M059J (cell line): ENCODE measurements around the gene GPX4. TPM values are rescaled to one million over a fixed set of nuclear protein-coding genes. Genes with fewer than 3 reads are reported as not detected.

Experiments
- DNase-seq: peaks from one replicate; pipeline ENCODE4 v3.0.0-alpha.2; 2012; ENCODE audit warnings: low read depth
- total RNA-seq: library from RNA; depleted of rRNA; stranded (reverse); fragments of >200 nt; shearing (Covaris generic); gene quantifications from 2 replicates; pipeline ENCODE4 v1.2.3, GENCODE V29; 2014

Gene GPX4
- total RNA-seq, 1 experiment from 2014 or later = 697 TPM

- no peak for DNase-seq
These were observed 35.5 kb upstream of the GPX4 start for GRCh38 chr19:1068009-1069001.

- no peak for DNase-seq
These were observed 34.6 kb upstream of the GPX4 start for GRCh38 chr19:1069009-1069779.

GRCh38 chr19:1070576-1070930, 33.2 kb upstream of the GPX4 start:
- DNase-seq = no peak

- DNase-seq = no peak
These were observed 32.6 kb upstream of the GPX4 start for GRCh38 chr19:1070931-1071791.

GRCh38 chr19:1072371-1073015, 31.3 kb upstream of the GPX4 start:
- DNase-seq = no peak

GRCh38 chr19:1073063-1073955, 30.5 kb upstream of the GPX4 start:
- no peak for DNase-seq

- DNase-seq = no peak
These were observed 29.8 kb upstream of the GPX4 start for GRCh38 chr19:1073956-1074517.

- no peak for DNase-seq
These were observed 29.1 kb upstream of the GPX4 start for GRCh38 chr19:1074544-1075283.

- DNase-seq = no peak
These were observed 27.8 kb upstream of the GPX4 start for GRCh38 chr19:1076046-1076386.

- DNase-seq = peak; percentile 66
These were observed 26.8 kb upstream of the GPX4 start for GRCh38 chr19:1076951-1077350.

- no peak for DNase-seq
These were observed 24.2 kb upstream of the GPX4 start for GRCh38 chr19:1079566-1080111.

- no peak for DNase-seq
These were observed 23.2 kb upstream of the GPX4 start for GRCh38 chr19:1080360-1081161.

- DNase-seq = no peak
These were observed 22.3 kb upstream of the GPX4 start for GRCh38 chr19:1081301-1082164.

- no peak for DNase-seq
These were observed 21.4 kb upstream of the GPX4 start for GRCh38 chr19:1082165-1082927.

- no peak for DNase-seq
These were observed 20.6 kb upstream of the GPX4 start for GRCh38 chr19:1082928-1083816.
